A673 (cell line): ENCODE measurements around the gene BIRC5. TPM values are rescaled to one million over a fixed set of nuclear protein-coding genes. Genes with fewer than 3 reads are reported as not detected.

ENCODE experiments used
- BruUV-seq: library from RNA; stranded (reverse); fragments of 400-500 nt; replicated peaks from 2 replicates; lab custom pipeline; 2021; lab: Mats Ljungman, UMichigan
- CTCF ChIA-PET: fragments of 300-600 bp; sonication (Branson Sonifier 250); formaldehyde crosslinking; loops from one replicate; lab custom pipeline; 2022; ENCODE audit warnings: antibody characterized with exemption; lab: Charles Lee
- POLR2A ChIA-PET: fragments of 300-600 bp; sonication (Branson Sonifier 250); formaldehyde crosslinking; loops from one replicate; lab custom pipeline; 2022; ENCODE audit warnings: antibody characterized with exemption; ENCODE audit not compliant: low non-redundant PET; lab: Charles Lee
- DNase-seq: peaks from one replicate; pipeline ENCODE4 v3.0.0-alpha.2; 2015; ENCODE audit warnings: low spot score
- H3K27ac ChIP-seq: fragments of 200-600 bp; sonication (generic); 2 replicates; pipeline ENCODE4 v1.5.1; 2016; ENCODE audit warnings: mixed run types, low read depth, mild to moderate bottlenecking, mixed read lengths, antibody characterized with exemption, low read length; ENCODE audit not compliant: poor library complexity, severe bottlenecking
- H3K27me3 ChIP-seq: fragments of 200-600 bp; sonication (generic); replicated peaks from 2 replicates; pipeline ENCODE4 v1.6.1; 2017; ENCODE audit warnings: mixed run types, low read depth, mild to moderate bottlenecking, mixed read lengths, antibody characterized with exemption, low read length; ENCODE audit not compliant: insufficient read depth, poor library complexity
- H3K36me3 ChIP-seq: fragments of 200-600 bp; sonication (generic); 2 replicates; pipeline ENCODE4 v1.6.1; 2016; ENCODE audit warnings: mixed run types, mild to moderate bottlenecking, mixed read lengths, antibody characterized with exemption, low read length; ENCODE audit not compliant: insufficient read depth, poor library complexity, severe bottlenecking
- H3K4me1 ChIP-seq: fragments of 200-600 bp; sonication (generic); 2 replicates; pipeline ENCODE4 v1.6.1; 2017; ENCODE audit warnings: mixed run types, mild to moderate bottlenecking, mixed read lengths, antibody characterized with exemption, low read length; ENCODE audit not compliant: insufficient read depth, poor library complexity, severe bottlenecking
- H3K4me3 ChIP-seq: fragments of 200-600 bp; sonication (generic); 2 replicates; pipeline ENCODE4 v1.5.1; 2016; ENCODE audit warnings: low read depth, mixed run types, mild to moderate bottlenecking, mixed read lengths, low read length; ENCODE audit not compliant: poor library complexity, severe bottlenecking
- H3K9me3 ChIP-seq: fragments of 200-600 bp; sonication (generic); 2 replicates; pipeline ENCODE4 v1.6.1; 2016; ENCODE audit warnings: mixed run types, low read depth, mild to moderate bottlenecking, mixed read lengths, antibody characterized with exemption, low read length; ENCODE audit not compliant: poor library complexity, severe bottlenecking
- CTCF ChIP-seq: fragments of 300-800, 200-600 bp; sonication (generic); conservative IDR thresholded peaks from 2 replicates; pipeline ENCODE4 v1.5.1; 2017; ENCODE audit warnings: low read depth, mild to moderate bottlenecking, antibody characterized with exemption, low read length, moderate library complexity, mixed read lengths
- EZH2 ChIP-seq: fragments of 200-600 bp; sonication (generic); IDR thresholded peaks from 2 replicates; pipeline ENCODE4 v1.6.1; 2017; ENCODE audit warnings: borderline replicate concordance, low read depth, mild to moderate bottlenecking, mixed read lengths, antibody characterized with exemption, low read length; ENCODE audit not compliant: poor library complexity, severe bottlenecking
- intact Hi-C: fragments of 100-400 bp; cut with micrococcal nuclease; formaldehyde crosslinking; loops from one replicate; pipeline ENCODE4 v1.10.0; 2022; ENCODE audit not compliant: unreplicated experiment
- total RNA-seq: library from RNA; stranded (reverse); gene quantifications from 2 replicates; pipeline ENCODE4 v1.2.3, GENCODE V29; 2021

BIRC5 gene
- total RNA-seq, 1 experiment from 2014 or later = 158 TPM

- POLR2A ChIA-PET = no interaction called here
- intact Hi-C loops = no loop called here
- BruUV-seq = no TSS peak
- Histone ChIP-seq H3K4me3 (no peak overlapping the region), H3K9me3 (no peaks in the 10 kb centered on the region), H3K36me3 (peaks cover 40% of the 10 kb centered on the region), H3K4me1 (peaks cover 8% of the 10 kb centered on the region), H3K27ac (peak overlapping the region; percentile 10), H3K27me3 (no peaks in the 10 kb centered on the region)
- DNase-seq = no peak
- CTCF ChIA-PET = interaction anchor here (0.5 kb wide), 1 partner anchor 28 kb away, joined by 16 read pairs; no protein-coding TSS in a partner anchor
- no peak for TF ChIP-seq CTCF
- TF ChIP-seq EZH2 = no peak
Observed at GRCh38 chr17:78174870-78175642, 39.0 kb upstream of the BIRC5 start.

- H3K4me1 ChIP-seq = peaks cover 8% of the 10 kb centered on the region
- peak overlapping the region; percentile 10 for H3K27ac ChIP-seq
- TF ChIP-seq EZH2 (no peak), CTCF (no peak)
- no peak for DNase-seq
- H3K4me3 ChIP-seq = no peak overlapping the region
- BruUV-seq = no TSS peak
- H3K36me3 ChIP-seq = peaks cover 45% of the 10 kb centered on the region
- ChIA-PET POLR2A (no interaction called here), CTCF (interaction anchor here (1.4 kb wide), 1 partner anchor 91 kb away, joined by 4 read pairs; no protein-coding TSS in a partner anchor)
- intact Hi-C loops = no loop called here
- H3K9me3 ChIP-seq = no peaks in the 10 kb centered on the region
- H3K27me3 ChIP-seq = no peaks in the 10 kb centered on the region
Observed at GRCh38 chr17:78175643-78175981, 38.4 kb upstream of the BIRC5 start.

- CTCF ChIA-PET = interaction anchor here (0.6 to 1.4 kb wide), 7 partner anchors 10 to 245 kb away, joined by 3 to 8 read pairs (median 3); partner anchors contain the start of genes AFMID, TK1 and TMEM235
- POLR2A ChIA-PET = no interaction called here
- intact Hi-C loops = loop anchor here (2.0 kb wide), 1 partner anchor 64 kb away; no protein-coding TSS in a partner anchor
- Histone ChIP-seq H3K36me3 (peaks cover 52% of the 10 kb centered on the region), H3K9me3 (no peaks in the 10 kb centered on the region), H3K27me3 (no peaks in the 10 kb centered on the region), H3K4me1 (peaks cover 8% of the 10 kb centered on the region), H3K4me3 (no peak overlapping the region), H3K27ac (no peak overlapping the region)
- TF ChIP-seq CTCF (peak; percentile 97), EZH2 (no peak)
- peak; percentile 75 for DNase-seq
- no TSS peak for BruUV-seq
Observed at GRCh38 chr17:78176548-78177025, 37.5 kb upstream of the BIRC5 start.
